ENCODE results near the gene PHLDB1. TPM values are rescaled to one million over a fixed set of nuclear protein-coding genes. Genes with fewer than 3 reads are reported as not detected.

Gene PHLDB1
- total and polyA plus RNA-seq, 2 of the 8 experiments (the other 6 are each of a cell fraction or from before 2014, with no cell fraction given), result 53.9 to 74.8 TPM

GRCh38 chr11:118615282-118615975, 8.0 kb downstream of the PHLDB1 start (continued):
- TF ChIP-seq EP300 (IDR thresholded peaks at IDR 0.05; ENCODE audit: borderline replicate concordance in 1 of 2, low read depth in 2 of 2, low read length in 2 of 2), result peak in 1 of 2 experiments; percentile 94; a peak in 1 of 3 replicates
- 0 out of 2 replicates have a peak, but pooled peaks have one; percentile 13 for TF ChIP-seq YY1 (IDR thresholded peaks at IDR 0.05; ENCODE audit: low read depth, low read length)
- peak in 1 of 2 experiments; percentile 51 for TF ChIP-seq BCL11A (IDR thresholded peaks at IDR 0.05; ENCODE audit: low read depth in 2 of 2, low read length in 2 of 2)
- no peak for TF ChIP-seq SP4 (IDR thresholded peaks at IDR 0.05; ENCODE audit: low read length)
- TF ChIP-seq TAF1 (IDR thresholded peaks at IDR 0.05; ENCODE audit: low read depth, low read length), result peak; percentile 76
- TF ChIP-seq SIN3A (conservative IDR thresholded peaks at IDR 0.05 in 1 of 2, IDR thresholded peaks at IDR 0.05 in 1 of 2; ENCODE audit: low read depth in 1 of 2, low read length in 2 of 2), result peak; percentile 65 to 96; a peak in 3 of 4 replicates
- no peak for TF ChIP-seq CBX8 (IDR thresholded peaks at IDR 0.05; ENCODE audit: borderline replicate concordance, low read depth, low read length)
- 0 out of 4 replicates have a peak, but pooled peaks of 1 of the 2 experiments have one; percentile 8 for TF ChIP-seq RAD21 (IDR thresholded peaks at IDR 0.05 in 1 of 2, conservative IDR thresholded peaks at IDR 0.05 in 1 of 2; ENCODE audit: low read depth in 2 of 2, low read length in 2 of 2)
- TF ChIP-seq, protein P1, sequence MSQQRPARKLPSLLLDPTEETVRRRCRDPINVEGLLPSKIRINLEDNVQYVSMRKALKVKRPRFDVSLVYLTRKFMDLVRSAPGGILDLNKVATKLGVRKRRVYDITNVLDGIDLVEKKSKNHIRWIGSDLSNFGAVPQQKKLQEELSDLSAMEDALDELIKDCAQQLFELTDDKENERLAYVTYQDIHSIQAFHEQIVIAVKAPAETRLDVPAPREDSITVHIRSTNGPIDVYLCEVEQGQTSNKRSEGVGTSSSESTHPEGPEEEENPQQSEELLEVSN (IDR thresholded peaks at IDR 0.05), result no peak
- no peak for TF ChIP-seq KDM5A (IDR thresholded peaks at IDR 0.05; ENCODE audit: low read length)
- peak; percentile 91 for TF ChIP-seq POLR2AphosphoS5 (IDR thresholded peaks at IDR 0.05; ENCODE audit: low read depth, low read length)
- no peak for TF ChIP-seq USF2 (IDR thresholded peaks at IDR 0.05; ENCODE audit: low read length)
- 0 out of 2 replicates have a peak, but pooled peaks have one; percentile 40 for TF ChIP-seq RBBP5 (IDR thresholded peaks at IDR 0.05; ENCODE audit: borderline replicate concordance, low read depth, low read length)
- peak; percentile 75; the same call in 1 of the 2 replicates for TF ChIP-seq TCF12 (IDR thresholded peaks at IDR 0.05; ENCODE audit: low read depth, low read length)
- TF ChIP-seq CHD1 (IDR thresholded peaks at IDR 0.05; ENCODE audit: low read depth, low read length), result no peak
- peak; percentile 84 for TF ChIP-seq CTBP2 (IDR thresholded peaks at IDR 0.05; ENCODE audit: borderline replicate concordance, insufficient read depth, insufficient read length, low read length)

Measured in H1 (cell line).